Measurements from ENCODE around the gene CLDN8. TPM values are rescaled to one million over a fixed set of nuclear protein-coding genes. Genes with fewer than 3 reads are reported as not detected.
A peak's percentile ranks its signal among the peaks of the same experiment; 100 is the strongest.

CLDN8 gene
- total and polyA plus RNA-seq, 9 of the 15 experiments (the other 6 are each of a cell fraction or from before 2014, with no cell fraction given): not detected

- intact Hi-C loops (cut with micrococcal nuclease): no loop called here
- Histone ChIP-seq H3K79me2 (ENCODE audit: control insufficient read depth, insufficient read depth, low read length) (no peaks in the 10 kb centered on the region), H3K27ac (ENCODE audit: extremely low read depth, low read depth, low read length) (no peak overlapping the region), H3K4me3 (no peak overlapping the region), H3K4me2 (ENCODE audit: insufficient read depth, low read length) (no peak overlapping the region), H3K4me1 (replicated peaks in 1 of 2; ENCODE audit: control insufficient read depth in 2 of 2, insufficient read depth in 2 of 2, low read length in 2 of 2) (no peaks in the 10 kb centered on the region), H3K9ac (ENCODE audit: insufficient read depth in 1 of 2, low read depth in 2 of 2, low read length in 2 of 2) (no peak overlapping the region), H2AFZ (ENCODE audit: low read depth, low read length) (no peak overlapping the region), H3K9me3 (replicated peaks; ENCODE audit: control insufficient read depth, insufficient read depth, low read depth, low read length) (no peaks in the 10 kb centered on the region), H4K20me1 (replicated peaks; ENCODE audit: control insufficient read depth, insufficient read depth, low read length) (no peaks in the 10 kb centered on the region), H3K27me3 (ENCODE audit: control insufficient read depth in 2 of 2, insufficient read depth in 2 of 2, low read length in 2 of 2) (no peaks in the 10 kb centered on the region), H3K9me1 (ENCODE audit: control insufficient read depth, insufficient read depth, low read length) (no peaks in the 10 kb centered on the region), H3K36me3 (ENCODE audit: control insufficient read depth, insufficient read depth, low read length) (no peaks in the 10 kb centered on the region)
- DNase-seq (ENCODE audit: extremely low read depth in 1 of 4, low spot score in 3 of 4) (no peak), FAIRE-seq (no peak), ATAC-seq (no peak)
- ChIA-PET POLR2A (no interaction called here), CTCF (ENCODE audit: low intra/inter-chr PET ratio) (no interaction called here)
- no TSS peak for BruUV-seq (replicated peaks)
- in situ Hi-C loops (cut with MboI): no loop called here
- WGBS (ENCODE audit: insufficient coverage, low coverage, missing lambda C conversion rate): 8% methylated on average over 1 of the region's 1 CpG
- TF ChIP-seq CXXC5 (CRISPR knock-in tag; IDR thresholded peaks at IDR 0.05) (no peak), ETS2 (tag; IDR thresholded peaks at IDR 0.05; ENCODE audit: borderline replicate concordance, poor library complexity, severe bottlenecking) (no peak), TAL1 (IDR thresholded peaks at IDR 0.05) (no peak), ZNF239 (CRISPR knock-in tag; IDR thresholded peaks at IDR 0.05) (no peak), LEF1 (IDR thresholded peaks at IDR 0.05) (no peak), ZSCAN32 (CRISPR knock-in tag; IDR thresholded peaks at IDR 0.05) (no peak), E4F1 (CRISPR knock-in tag; IDR thresholded peaks at IDR 0.05; ENCODE audit: borderline replicate concordance) (no peak), CTCF (IDR thresholded peaks at IDR 0.05 in 2 of 3, conservative IDR thresholded peaks at IDR 0.05 in 1 of 3; ENCODE audit: insufficient read depth in 2 of 3, low read depth in 1 of 3, low read length in 3 of 3) (no peak), ZBTB5 (IDR thresholded peaks at IDR 0.05) (no peak), ZNF316 (IDR thresholded peaks at IDR 0.05) (peak; percentile 73), MAFK (IDR thresholded peaks at IDR 0.05; ENCODE audit: low read length) (peak; percentile 52; the same call in 1 of the 2 replicates), SAFB2 (IDR thresholded peaks at IDR 0.05; ENCODE audit: borderline replicate concordance, low read depth, low read length, severe bottlenecking) (no peak), KDM5B (IDR thresholded peaks at IDR 0.05; ENCODE audit: insufficient replicate concordance, low read depth, low read length) (no peak), GTF2A2 (tag; IDR thresholded peaks at IDR 0.05) (no peak), E2F5 (CRISPR knock-in tag; IDR thresholded peaks at IDR 0.05) (no peak), RCOR1 (IDR thresholded peaks at IDR 0.05; ENCODE audit: borderline replicate concordance in 1 of 2, low read depth in 2 of 2, low read length in 2 of 2) (no peak), KLF6 (CRISPR knock-in tag; IDR thresholded peaks at IDR 0.05; ENCODE audit: borderline replicate concordance) (no peak), MAFF (IDR thresholded peaks at IDR 0.05; ENCODE audit: low read length) (peak; percentile 67)
Observed at GRCh38 chr21:30207252-30207579, 8.7 kb downstream of the CLDN8 start.
